H7 (cell line): ENCODE results near the gene LGALS12. TPM values are rescaled to one million over a fixed set of nuclear protein-coding genes. Genes with fewer than 3 reads are reported as not detected.
"Not testable (repeated sequence)": the region's sequence is repeated elsewhere in the genome, so short reads cannot be mapped to it uniquely, and the experiment has no call there.

Experiments used
- DNase-seq: peaks from one replicate; pipeline ENCODE4 v3.0.0; 2012
- H3K27me3 ChIP-seq: 2 replicates; pipeline ENCODE4 v1.6.0; 2011; ENCODE audit warnings: mild to moderate bottlenecking, low read length; ENCODE audit not compliant: control insufficient read depth, insufficient read depth
- H3K36me3 ChIP-seq: replicated peaks from 2 replicates; pipeline ENCODE4 v1.5.1; 2011; ENCODE audit warnings: low read length; ENCODE audit not compliant: control insufficient read depth, insufficient read depth
- H3K4me3 ChIP-seq: 2 replicates; pipeline ENCODE4 v1.5.1; 2011; ENCODE audit warnings: low read depth, mild to moderate bottlenecking, control low read depth, low read length, moderate library complexity; ENCODE audit not compliant: insufficient read depth
- total RNA-seq: library from RNA; depleted of rRNA; stranded (reverse); fragments of >200 nt; shearing (Covaris generic); gene quantifications from 2 replicates; pipeline ENCODE4 v1.2.3, GENCODE V29; 2014

Gene LGALS12
- total RNA-seq, 1 experiment from 2014 or later, result 16.6 TPM

- no peak for DNase-seq
- Histone ChIP-seq H3K4me3 (no peak overlapping the region), H3K27me3 (no peaks in the 10 kb centered on the region), H3K36me3 (no peaks in the 10 kb centered on the region)
These were observed 28.2 kb downstream of the LGALS12 start for GRCh38 chr11:63534076-63534475.

DNA sequence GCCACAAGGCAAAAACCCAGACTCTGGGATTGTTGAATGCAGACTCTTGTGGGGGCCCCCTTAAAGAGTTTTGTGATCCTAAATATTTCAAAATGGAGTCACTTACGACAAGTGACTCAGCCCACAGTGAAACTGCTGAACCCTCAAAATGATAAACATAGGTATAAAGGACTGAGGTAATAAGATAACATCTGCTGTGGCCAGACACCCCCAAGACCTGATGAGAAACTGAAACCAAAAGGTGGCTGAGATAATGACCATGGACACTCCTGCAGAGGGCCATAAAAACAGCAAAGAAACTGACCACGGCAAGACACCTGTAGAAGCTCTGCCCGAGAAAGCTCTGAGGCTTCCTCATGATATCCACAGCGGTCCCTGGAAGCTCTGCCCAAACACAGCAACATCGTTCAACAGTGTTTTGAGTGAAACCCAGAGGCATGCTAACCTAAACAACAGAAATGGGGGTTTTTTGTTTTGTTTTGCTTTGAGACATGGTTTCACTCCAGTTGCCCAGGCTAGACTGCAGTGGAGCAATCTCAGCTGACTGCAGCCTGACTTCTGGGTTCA is 29.1 kb downstream of the LGALS12 start:
- H3K27me3 ChIP-seq, result no peaks in the 10 kb centered on the region
- DNase-seq, result no peak
- no peak overlapping the region for H3K4me3 ChIP-seq
- no peaks in the 10 kb centered on the region for H3K36me3 ChIP-seq

- DNase-seq, result no peak
- Histone ChIP-seq H3K27me3 (no peaks in the 10 kb centered on the region), H3K4me3 (no peak overlapping the region), H3K36me3 (no peaks in the 10 kb centered on the region)
These were observed 29.9 kb downstream of the LGALS12 start for GRCh38 chr11:63535734-63536133.

- peak; percentile 36 for DNase-seq
- Histone ChIP-seq H3K4me3 (no peak within 1 kb of the TSS), H3K36me3 (no peaks in the 10 kb centered on the region), H3K27me3 (no peaks in the 10 kb centered on the region)
These were observed 30.9 kb downstream of the LGALS12 start, which contains the start of gene PLAAT4 for GRCh38 chr11:63536669-63537292. PLAAT4 (plus strand) TSS chr11:63536808; CDS start chr11:63536869, 61 bp downstream.

DNA sequence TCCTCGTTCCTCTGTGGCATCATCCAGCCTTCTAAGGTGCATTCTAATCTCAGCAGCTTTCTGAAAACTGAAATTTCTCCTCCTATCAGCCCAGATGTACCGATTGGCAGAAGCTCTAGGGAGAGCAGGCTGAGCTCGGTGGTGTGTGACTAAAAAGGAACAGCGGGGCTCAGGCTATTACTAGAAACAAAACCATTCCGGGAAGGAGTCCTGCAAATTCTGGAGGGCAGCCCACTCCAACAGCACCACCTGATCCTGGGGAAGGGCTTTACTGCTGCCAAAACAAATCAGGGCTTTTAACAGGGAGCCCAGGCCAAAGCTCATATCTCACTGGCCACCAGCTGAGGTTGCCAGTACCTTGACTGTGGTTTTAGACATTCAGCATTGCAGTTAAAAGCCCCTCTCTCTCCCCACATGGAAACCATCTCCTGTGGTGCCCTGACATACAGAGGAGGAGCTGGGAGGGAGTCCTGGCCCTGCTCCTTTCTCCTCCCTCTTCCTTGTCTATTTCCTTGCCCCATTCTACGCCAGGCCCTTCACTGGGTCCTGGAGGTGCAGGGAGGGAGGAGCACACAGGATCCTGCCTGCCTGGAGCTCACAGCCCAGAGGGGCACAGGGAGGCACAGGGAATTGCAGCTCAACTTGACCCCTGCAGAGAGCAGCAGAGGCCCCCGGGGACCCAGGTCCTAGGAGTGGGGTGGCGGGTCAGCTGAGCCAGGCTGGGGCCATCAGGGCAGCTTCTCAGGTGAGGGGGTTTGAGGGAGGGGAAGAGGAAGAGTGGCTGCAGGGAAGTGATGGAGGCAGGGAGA is 31.6 kb downstream of the LGALS12 start:
- peak; percentile 23 for DNase-seq
- H3K4me3 ChIP-seq, result no peak overlapping the region
- no peaks in the 10 kb centered on the region for H3K27me3 ChIP-seq
- H3K36me3 ChIP-seq, result no peaks in the 10 kb centered on the region

- not testable (repeated sequence) for H3K36me3 ChIP-seq, H3K4me3 ChIP-seq, DNase-seq, H3K27me3 ChIP-seq
These were observed 36.6 kb downstream of the LGALS12 start for GRCh38 chr11:63542506-63542905.

DNA sequence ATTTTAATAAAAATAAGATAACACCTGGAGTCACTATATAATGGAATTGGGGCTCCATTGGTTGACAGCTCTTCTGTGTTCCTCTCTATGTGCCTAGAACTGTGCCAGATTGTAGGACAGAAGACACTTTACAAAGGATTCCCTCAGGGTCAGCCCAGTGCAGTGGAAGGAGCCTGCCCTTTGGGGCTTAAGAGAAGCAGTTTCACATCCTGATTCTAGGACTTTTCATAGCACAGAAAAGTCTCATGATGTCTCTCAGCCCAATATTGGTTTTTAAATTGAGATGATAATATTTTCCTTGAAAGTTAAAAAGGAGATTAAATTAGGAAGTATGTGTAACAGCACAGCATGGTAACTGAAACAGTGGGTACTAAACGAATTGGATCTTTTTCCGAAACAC is 37.8 kb downstream of the LGALS12 start:
- Histone ChIP-seq H3K36me3 (no peaks in the 10 kb centered on the region), H3K27me3 (no peaks in the 10 kb centered on the region), H3K4me3 (no peak overlapping the region)
- DNase-seq, result no peak

- DNase-seq, result no peak
- Histone ChIP-seq H3K36me3 (no peaks in the 10 kb centered on the region), H3K4me3 (no peak overlapping the region), H3K27me3 (no peaks in the 10 kb centered on the region)
These were observed 41.2 kb downstream of the LGALS12 start for GRCh38 chr11:63547061-63547460.

DNA sequence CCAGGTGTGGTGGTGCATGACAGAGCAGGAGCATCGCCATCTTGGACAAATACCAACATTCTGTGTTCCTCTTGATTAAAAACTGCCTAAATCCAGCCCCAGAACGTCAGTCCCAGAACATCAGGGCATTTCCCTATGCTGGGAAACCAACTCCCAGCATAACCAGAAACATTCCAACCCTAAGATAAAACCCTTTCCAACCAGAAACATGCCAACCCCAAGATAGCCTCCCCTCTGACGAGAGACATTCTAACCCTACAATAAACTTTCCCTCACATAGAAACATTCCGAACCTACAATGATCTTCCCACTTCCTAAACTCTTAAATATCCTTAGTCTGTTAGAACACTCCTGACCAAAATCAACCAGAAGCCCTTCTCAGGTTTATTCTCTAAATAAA is 42.3 kb downstream of the LGALS12 start:
- Histone ChIP-seq H3K27me3 (no peaks in the 10 kb centered on the region), H3K36me3 (no peaks in the 10 kb centered on the region), H3K4me3 (no peak overlapping the region)
- DNase-seq, result no peak

GRCh38 chr11:63549411-63549810 is 43.5 kb downstream of the LGALS12 start:
- DNase-seq, result no peak

DNA sequence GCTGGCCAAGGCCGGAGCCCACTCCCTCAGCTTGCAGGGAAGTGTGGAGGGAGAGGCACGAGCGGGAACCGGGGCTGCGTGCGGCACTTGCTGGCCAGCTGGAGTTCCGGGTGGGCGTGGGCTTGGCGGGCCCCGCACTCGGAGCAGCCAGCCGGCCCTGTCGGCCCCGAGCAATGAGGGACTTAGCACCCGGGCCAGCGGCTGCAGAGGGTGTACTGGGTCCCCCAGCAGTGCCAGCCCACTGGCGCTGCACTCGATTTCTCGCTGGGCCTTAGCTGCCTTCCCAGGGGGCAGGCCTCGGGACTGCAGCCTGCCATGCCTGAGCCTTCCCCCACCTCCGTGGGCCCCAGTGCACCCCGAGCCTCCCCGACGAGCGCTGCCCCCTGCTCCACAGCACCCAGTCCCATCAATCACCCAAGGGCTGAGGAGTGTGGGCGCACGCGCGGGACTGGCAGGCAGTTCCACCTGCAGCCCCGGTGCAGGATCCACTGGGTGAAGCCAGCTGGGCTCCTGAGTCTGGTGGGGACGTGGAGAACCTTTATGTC is 44.3 kb downstream of the LGALS12 start:
- H3K36me3 ChIP-seq, DNase-seq, H3K4me3 ChIP-seq, H3K27me3 ChIP-seq: not testable (repeated sequence)

More at GRCh38 chr11:63549411-63549810, 43.5 kb downstream of the LGALS12 start:
- Histone ChIP-seq H3K27me3 (no peaks in the 10 kb centered on the region), H3K36me3 (no peaks in the 10 kb centered on the region), H3K4me3 (no peak overlapping the region)

DNA sequence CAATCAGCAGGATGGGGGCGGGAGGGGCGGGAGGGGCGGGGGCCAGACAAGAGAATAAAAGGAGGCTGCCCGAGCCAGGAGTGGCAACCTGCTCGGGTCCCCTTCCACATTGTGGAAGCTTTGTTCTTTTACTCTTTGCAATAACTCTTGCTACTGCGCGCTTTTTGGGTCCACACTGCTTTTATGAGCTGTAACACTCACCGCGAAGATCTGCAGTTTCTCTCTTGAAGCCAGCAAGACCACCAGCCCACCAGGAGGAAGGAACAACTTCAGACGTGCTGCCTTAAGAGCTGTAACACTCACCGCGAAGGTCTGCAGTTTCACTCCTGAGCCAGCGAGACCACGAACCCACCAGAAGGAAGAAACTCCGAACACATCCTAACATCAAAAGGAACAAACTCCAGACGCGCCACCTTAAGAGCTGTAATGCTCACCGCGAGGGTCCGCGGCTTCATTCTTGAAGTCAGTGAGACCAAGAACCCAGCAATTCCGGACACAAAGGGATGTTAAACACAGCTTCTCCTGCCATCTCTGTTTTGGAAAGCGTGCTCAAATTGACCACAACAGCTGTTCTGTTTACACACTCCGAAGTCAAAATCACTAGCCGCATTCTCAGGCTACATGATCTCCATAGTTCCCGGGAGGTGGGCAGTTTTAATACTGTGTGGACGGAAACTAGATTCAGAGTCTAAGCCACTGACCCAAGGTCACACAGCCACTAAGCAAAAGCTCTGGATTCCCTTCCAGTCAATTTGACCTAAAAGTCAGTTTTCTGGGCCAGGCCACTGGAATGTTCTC is 45.4 kb downstream of the LGALS12 start:
- H3K4me3 ChIP-seq, result no peak overlapping the region
- no peak for DNase-seq
- no peaks in the 10 kb centered on the region for H3K36me3 ChIP-seq
- H3K27me3 ChIP-seq, result no peaks in the 10 kb centered on the region

GRCh38 chr11:63551889-63552266 is 46.0 kb downstream of the LGALS12 start:
- Histone ChIP-seq H3K4me3 (no peak overlapping the region), H3K27me3 (no peaks in the 10 kb centered on the region), H3K36me3 (no peaks in the 10 kb centered on the region)
- no peak for DNase-seq

- Histone ChIP-seq H3K27me3 (no peaks in the 10 kb centered on the region), H3K36me3 (no peaks in the 10 kb centered on the region), H3K4me3 (no peak overlapping the region)
- no peak for DNase-seq
These were observed 47.0 kb downstream of the LGALS12 start for GRCh38 chr11:63552921-63553320.
